HG02970 (cell line): Measurements from ENCODE around the gene ACCSL.

Experiments used
- ATAC-seq: cut with Tn5 transposase; IDR thresholded peaks from one replicate; pipeline ENCODE4 v1.9.1; 2021; ENCODE audit warnings: mild to moderate bottlenecking, moderate library complexity, moderate number of reproducible peaks; ENCODE audit not compliant: unreplicated experiment, low FRiP score

ACCSL gene

GRCh38 chr11:44049832-44050231 is 2.1 kb downstream of the ACCSL start:
- no peak for ATAC-seq

- no peak for ATAC-seq
Observed at GRCh38 chr11:44051171-44051570, 3.4 kb downstream of the ACCSL start.

DNA sequence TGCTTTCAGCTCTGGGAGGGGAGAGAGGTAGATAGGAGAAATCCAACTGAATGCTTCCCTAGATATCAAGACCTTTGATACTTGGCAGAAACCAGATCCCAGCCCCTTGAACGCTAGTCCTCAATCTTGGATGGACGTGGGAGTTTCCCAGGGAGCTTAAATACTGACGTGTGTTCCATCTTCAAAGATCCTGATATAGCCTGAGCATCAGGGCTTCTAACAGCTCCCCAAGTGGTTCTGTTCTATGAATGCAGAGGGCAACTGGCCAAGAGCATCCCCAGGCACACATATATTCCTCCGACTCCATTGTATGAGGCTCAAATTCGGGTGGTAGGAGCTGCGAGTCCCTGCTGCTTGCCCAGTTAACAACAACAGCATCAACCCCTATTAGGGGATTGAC is 9.6 kb downstream of the ACCSL start:
- no peak for ATAC-seq

- ATAC-seq = no peak
Observed at GRCh38 chr11:44058275-44058674, 10.5 kb downstream of the ACCSL start.

DNA sequence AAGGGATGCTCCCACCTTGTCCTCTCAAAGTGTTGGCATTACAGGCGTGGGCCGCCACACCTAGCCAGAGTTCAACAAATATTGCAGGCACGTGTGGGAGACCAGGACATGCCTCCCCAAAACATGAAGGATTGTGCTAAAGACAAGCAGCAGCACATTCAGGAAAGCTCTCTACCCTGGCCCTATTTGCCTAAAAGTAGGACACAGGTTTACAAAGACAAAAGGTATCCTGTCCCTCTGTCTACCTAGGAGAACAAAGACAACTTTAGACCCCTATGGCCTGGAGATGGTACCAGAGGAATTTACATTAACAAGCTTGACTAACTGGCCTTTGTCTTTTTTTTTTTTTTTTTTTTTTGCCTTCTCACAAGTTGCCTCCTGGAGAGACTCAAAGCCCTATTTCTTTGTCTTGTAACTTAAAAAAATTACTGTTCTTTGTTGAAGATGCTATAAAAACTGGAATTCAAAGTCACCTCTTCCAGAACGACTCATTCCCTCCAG is 17.4 kb downstream of the ACCSL start:
- no peak for ATAC-seq

- peak; percentile 94 for ATAC-seq
Observed at GRCh38 chr11:44065841-44066731, 18.3 kb downstream of the ACCSL start, which contains the start of gene ACCS. Gene ACCS (plus strand): TSS chr11:44066270. CDS start chr11:44067628, 1,358 bp downstream.

- no peak for ATAC-seq
Observed at GRCh38 chr11:44066732-44067141, 19.0 kb downstream of the ACCSL start.

- no peak for ATAC-seq
Observed at GRCh38 chr11:44067266-44067665, 19.5 kb downstream of the ACCSL start.

DNA sequence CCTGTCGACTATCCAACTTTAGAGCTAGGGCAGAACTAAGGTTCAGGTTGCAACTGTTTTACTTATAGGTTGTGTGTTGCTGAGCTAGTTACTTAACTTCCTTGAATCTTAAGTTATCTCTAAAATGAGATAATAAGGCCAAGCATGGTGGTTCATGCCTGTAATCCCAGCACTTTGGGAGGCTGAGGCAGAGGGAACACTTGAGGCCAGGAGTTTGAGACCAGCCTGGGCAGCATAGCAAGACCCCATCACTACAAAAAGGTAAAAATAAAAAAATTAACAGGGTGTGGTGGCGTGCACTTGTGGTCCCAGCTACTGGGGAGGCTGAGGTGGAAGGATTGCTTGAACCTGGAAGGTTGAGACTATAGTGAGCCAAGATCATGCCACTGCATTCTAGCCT is 20.4 kb downstream of the ACCSL start:
- no peak for ATAC-seq

DNA sequence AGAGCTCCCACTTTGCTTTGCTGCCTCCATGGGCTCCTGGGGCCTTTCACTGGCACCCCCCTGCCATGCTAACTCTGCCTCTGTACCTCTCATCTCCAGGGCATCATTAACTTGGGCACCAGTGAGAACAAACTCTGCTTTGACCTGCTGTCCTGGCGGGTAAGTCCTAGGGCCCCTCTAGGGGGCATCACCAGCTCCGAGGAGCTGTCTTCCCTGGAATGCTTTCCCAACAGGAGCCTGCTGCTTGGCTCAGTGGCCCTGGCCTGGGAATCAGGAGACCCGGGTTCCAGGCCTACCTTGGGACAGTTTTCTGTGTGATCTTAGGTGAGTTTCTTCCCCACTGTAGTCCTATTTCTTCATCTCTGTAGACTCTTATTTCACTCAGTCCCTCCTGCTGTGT is 23.4 kb downstream of the ACCSL start:
- no peak for ATAC-seq

DNA sequence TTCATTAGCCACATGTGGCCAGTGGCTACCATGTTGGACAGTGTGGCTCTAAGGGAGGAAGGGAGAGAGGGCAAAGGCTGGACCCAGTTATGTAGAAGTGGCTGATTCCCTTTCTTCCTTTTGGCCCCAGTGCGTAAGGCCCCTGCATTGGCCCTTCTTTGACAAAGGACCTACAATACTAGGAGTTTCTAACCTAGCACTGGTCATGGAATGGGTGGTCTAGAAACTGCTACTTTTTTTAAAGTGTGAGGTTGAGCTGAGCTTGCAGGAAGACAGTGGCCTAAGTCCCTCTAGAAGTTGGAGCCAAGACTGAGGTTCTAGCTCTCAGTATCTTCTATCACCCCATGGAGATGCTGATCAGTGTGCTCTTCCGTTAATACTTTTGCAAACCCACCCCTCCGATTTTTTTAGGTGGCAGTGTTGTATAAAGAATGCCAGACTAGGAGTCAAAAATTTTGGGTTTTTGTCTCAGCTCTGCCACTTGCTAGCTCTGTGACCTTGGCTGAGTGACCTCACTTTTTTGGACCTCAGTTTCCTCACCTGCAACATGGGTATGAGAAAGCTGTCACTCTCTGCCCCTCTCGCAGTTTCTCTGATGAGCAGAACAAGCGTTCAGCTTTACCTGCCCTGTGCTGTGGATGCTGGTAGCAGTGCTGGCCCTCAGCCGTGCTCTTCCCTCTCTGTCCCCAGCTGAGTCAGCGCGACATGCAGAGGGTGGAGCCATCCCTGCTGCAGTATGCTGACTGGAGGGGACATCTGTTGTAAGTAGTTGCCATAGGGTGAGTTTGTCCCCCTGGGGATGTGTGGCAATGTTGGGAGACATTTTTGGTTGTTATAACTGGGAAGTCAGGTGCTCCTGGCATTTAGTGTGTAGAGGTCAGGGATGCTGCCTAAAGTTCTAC is 25.2 kb downstream of the ACCSL start:
- ATAC-seq = no peak

- no peak for ATAC-seq
Observed at GRCh38 chr11:44078794-44079193, 31.0 kb downstream of the ACCSL start.

DNA sequence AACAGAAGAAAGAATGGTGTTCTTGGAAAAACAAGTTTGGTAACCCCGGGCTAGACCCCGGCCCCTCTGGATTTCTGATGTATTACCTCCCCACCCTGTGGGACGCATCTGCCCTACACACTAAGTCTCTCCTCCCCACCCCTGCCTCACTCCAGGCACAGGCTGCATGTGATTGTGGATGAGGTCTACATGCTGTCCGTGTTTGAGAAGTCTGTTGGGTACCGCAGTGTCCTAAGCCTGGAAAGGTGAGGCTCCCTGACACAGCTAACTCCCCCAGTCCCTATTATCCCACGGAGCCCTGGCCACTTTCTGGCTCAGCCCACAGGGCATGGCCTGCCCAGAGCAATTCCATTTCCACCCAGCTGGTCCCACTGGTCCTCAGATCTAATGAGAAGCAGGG is 31.6 kb downstream of the ACCSL start:
- ATAC-seq = no peak

DNA sequence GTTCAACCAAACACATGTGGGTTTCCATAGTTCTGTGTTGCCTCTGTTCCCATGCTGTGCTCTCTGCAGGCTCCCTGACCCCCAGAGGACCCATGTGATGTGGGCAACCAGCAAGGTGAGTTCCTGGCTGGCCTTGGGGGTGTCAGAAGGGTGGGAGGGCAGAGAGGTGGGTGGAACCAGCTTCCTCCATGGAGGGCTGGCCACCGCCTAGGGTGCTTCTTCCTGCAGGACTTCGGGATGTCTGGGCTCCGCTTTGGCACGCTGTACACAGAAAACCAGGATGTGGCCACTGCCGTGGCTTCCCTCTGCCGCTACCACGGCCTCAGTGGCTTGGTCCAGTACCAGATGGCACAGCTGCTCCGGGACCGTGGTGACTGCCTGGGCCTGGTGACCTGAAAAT is 33.2 kb downstream of the ACCSL start:
- no peak for ATAC-seq

DNA sequence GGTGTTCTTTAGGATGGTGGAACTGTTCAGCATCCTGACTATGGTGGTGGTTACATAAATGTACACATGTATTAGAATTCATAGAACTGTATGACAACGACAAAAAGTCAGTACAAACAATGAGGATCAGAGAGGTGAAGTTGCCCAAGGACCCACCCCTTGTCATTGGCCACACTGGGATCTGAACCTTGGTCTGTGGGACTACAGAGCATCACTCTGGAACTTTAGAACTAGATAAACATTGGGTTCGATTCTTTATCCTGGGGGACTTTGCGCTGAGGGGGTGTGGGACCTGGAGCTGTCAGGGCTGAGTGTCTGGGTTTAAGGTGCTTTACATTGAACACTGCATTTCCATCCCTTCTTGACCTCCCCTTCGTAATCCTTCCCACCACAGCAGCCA is 34.9 kb downstream of the ACCSL start:
- no peak for ATAC-seq

GRCh38 chr11:44083433-44083832 is 35.7 kb downstream of the ACCSL start:
- no peak for ATAC-seq

DNA sequence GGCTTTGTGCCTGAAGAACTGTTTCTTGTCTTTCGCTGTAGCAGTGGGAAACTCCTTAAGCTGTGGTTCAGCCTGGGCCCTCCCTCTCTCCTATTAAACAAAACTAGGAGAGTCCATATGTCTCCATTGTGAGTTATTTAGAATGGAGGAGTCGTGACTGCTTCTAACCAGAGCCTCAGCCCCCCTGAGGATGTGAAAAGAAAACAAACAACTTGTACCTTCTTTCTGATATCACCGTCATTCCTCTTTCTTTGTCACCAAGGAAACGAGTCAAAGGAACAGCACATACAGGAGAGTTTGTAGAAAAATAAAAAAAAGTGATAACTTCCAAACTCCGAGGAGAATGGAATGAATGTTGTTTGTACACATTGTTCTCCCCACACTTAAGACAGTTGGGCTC is 36.1 kb downstream of the ACCSL start:
- no peak for ATAC-seq

DNA sequence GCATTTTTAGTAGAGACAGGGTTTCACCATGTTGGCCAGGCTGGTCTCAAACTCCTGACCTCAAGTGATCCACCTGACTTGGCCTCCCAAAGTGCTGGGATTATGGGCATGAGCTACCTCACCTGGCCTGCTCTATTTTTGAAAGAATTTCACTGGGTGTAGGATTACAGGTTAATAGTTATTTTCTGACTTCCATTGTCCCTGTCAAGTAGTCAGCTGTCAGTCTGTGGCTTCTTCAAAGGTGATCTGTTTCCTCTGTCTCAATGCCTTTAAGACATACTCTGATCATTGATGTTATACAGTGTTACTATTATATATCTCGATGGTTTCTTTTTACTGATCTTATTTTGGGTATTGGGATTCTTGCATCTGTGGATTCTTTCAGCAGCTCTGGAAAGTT is 37.5 kb downstream of the ACCSL start:
- ATAC-seq = no peak

DNA sequence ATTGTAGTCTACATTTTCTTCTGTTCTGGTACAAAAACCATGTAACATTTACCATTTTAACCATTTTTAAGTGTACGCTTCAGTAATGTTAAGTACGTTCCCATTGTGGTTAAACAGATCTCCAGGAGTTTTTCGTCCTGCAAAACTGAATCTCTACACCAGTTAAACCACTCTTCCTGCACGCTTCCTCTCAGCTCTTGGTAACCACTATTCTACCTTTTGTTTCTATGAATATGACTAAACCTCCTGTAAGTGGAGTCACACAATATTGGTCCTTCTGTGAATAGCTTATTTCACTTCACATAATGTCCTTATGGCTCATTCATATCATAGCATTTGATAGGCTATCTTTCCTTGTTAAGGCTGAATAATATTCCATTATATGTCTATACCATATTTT is 40.6 kb downstream of the ACCSL start:
- ATAC-seq = no peak

- ATAC-seq = no peak
Observed at GRCh38 chr11:44088871-44089270, 41.1 kb downstream of the ACCSL start.

- no peak for ATAC-seq
Observed at GRCh38 chr11:44090539-44090938, 42.8 kb downstream of the ACCSL start.
